Stimulated activated naive CD8-positive, alpha-beta T cell treated with anti-CD3 and anti-CD28 coated beads, Interleukin-15, amount 100 ng/mL, for 72 hours (primary cell): ENCODE results near the gene CEP170B.
"Not testable (repeated sequence)": the region's sequence is repeated elsewhere in the genome, so short reads cannot be mapped to it uniquely, and the experiment has no call there.

Experiments
- ATAC-seq: fragments of 150-1000 bp; cut with Tn5 transposase; 2 replicates; pipeline ENCODE4 v1.10.0; 2021; ENCODE audit warnings: mild to moderate bottlenecking, moderate library complexity
- DNase-seq, 2 donors: peaks; one replicate each; pipeline ENCODE4 v3.0.0; 2021 to 2022
- H3K27ac Mint-ChIP-seq, 2 donors: one replicate each; pipeline ENCODE4 v1.8.0; 2022; ENCODE audit warnings: mild to moderate bottlenecking in 2 of 2, mixed read lengths in 2 of 2, moderate library complexity in 2 of 2
- H3K27me3 Mint-ChIP-seq: one replicate; pipeline ENCODE4 v1.8.0; 2022; ENCODE audit warnings: mixed read lengths
- H3K4me1 Mint-ChIP-seq: one replicate; pipeline ENCODE4 v1.8.0; 2022; ENCODE audit warnings: mild to moderate bottlenecking, mixed read lengths
- H3K4me3 Mint-ChIP-seq, 2 donors: one replicate each; pipeline ENCODE4 v1.8.0; 2022; ENCODE audit warnings: mild to moderate bottlenecking in 2 of 2, mixed read lengths in 2 of 2, moderate library complexity in 1 of 2
- H3K9me3 Mint-ChIP-seq, 2 donors: one replicate each; pipeline ENCODE4 v1.8.0; 2022; ENCODE audit warnings: mixed read lengths in 2 of 2

The CEP170B gene

GRCh38 chr14:104888489-104889374 lies 23.7 kb downstream of the CEP170B start:
- no peak overlapping the region for H3K4me3 Mint-ChIP-seq
- H3K27me3 Mint-ChIP-seq = no peaks in the 10 kb centered on the region
- H3K9me3 Mint-ChIP-seq = no peaks in the 10 kb centered on the region
- DNase-seq (no peak), ATAC-seq (no peak)
- H3K27ac Mint-ChIP-seq = no peak overlapping the region
- no peaks in the 10 kb centered on the region for H3K4me1 Mint-ChIP-seq

DNA sequence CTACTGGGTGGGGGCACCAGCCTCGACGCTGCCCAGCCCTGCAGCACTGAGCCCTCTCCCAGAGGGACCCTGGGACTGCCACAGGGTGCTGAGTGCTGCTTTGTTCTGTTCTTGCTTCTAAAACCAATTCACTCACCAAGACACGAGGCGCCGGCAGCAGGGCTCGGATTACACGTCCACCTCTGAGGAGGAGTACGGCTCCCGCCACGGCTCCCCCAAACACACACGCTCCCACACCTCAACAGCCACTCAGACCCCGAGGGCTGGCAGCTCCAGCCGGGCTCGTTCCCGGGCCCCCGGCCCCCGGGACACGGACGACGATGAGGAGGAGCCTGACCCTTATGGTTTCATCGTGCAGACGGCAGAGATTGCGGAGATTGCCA lies 24.3 kb downstream of the CEP170B start:
- Mint-ChIP-seq H3K27ac (no peak overlapping the region), H3K27me3 (no peaks in the 10 kb centered on the region), H3K4me1 (no peaks in the 10 kb centered on the region), H3K9me3 (no peaks in the 10 kb centered on the region), H3K4me3 (no peak overlapping the region)
- no peak for ATAC-seq
- no peak for DNase-seq

GRCh38 chr14:104890292-104890691 lies 25.2 kb downstream of the CEP170B start:
- not testable (repeated sequence) for H3K27ac Mint-ChIP-seq, ATAC-seq, H3K4me1 Mint-ChIP-seq, H3K4me3 Mint-ChIP-seq, H3K27me3 Mint-ChIP-seq, DNase-seq, H3K9me3 Mint-ChIP-seq

GRCh38 chr14:104891121-104891551 lies 26.1 kb downstream of the CEP170B start:
- Mint-ChIP-seq H3K4me1 (no peaks in the 10 kb centered on the region), H3K27ac (peak overlapping the region in 1 of 2 donors; percentile 90), H3K4me3 (no peak overlapping the region), H3K27me3 (no peaks in the 10 kb centered on the region), H3K9me3 (no peaks in the 10 kb centered on the region)
- ATAC-seq (no peak), DNase-seq (no peak)

DNA sequence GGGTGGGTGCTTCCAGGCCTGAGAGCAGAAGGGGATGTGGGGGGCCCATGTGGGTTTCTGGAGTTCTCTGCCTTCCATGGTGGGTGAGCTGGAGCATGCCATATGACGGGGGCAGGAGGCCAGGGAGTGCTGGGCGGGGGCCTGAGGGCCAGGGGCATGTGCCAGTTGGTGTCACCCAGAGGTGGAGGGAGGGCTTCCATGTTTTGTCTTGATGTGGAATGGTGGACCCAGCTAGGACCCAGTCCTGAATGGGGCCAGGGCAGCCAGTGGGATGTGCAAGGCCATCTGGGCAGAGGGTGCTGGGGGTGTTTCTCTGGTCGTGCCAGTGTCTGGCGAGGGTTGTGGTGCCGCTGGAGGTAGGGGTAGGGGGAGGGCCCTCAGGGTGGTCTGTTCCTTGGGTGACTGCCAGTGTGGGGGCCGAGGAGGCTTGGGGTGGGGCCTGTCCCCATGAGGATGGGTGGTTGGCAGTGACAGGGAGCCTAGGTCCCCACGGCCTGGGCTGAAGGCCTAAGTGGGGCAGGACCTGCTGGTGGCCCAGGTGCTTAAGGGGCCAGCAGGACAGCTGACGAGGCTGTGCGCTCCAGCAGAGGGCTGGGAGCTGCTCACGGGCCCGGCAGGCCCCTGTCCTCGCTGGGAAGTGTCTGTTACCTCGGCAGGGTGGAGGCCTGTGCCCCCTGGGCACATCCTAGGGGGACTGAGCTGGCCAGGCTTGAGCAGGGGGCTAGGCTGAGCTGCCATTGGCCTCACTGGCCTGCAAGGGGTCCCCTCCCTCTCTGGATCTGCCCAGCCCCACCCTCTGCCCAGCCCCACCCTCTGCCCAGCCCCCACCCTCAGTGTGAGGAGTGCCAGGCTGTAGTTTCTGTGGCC lies 26.8 kb downstream of the CEP170B start:
- ATAC-seq = no peak
- no peaks in the 10 kb centered on the region for H3K4me1 Mint-ChIP-seq

GRCh38 chr14:104892531-104893434 lies 27.7 kb downstream of the CEP170B start:
- Mint-ChIP-seq H3K9me3 (no peaks in the 10 kb centered on the region), H3K27ac (no peak overlapping the region), H3K4me3 (no peak overlapping the region), H3K27me3 (no peaks in the 10 kb centered on the region), H3K4me1 (no peaks in the 10 kb centered on the region)
- DNase-seq (peak in 1 of 2 donors; percentile 10), ATAC-seq (no peak)

More for the DNA sequence above, 26.8 kb downstream of the CEP170B start:
- Mint-ChIP-seq H3K27ac (no peak overlapping the region), H3K9me3 (no peaks in the 10 kb centered on the region), H3K27me3 (no peaks in the 10 kb centered on the region), H3K4me3 (no peak overlapping the region)
- peak in 1 of 2 donors; percentile 9 for DNase-seq

GRCh38 chr14:104893435-104894207 lies 28.6 kb downstream of the CEP170B start:
- DNase-seq (peak in 1 of 2 donors; percentile 8), ATAC-seq (no peak)
- Mint-ChIP-seq H3K4me3 (no peak overlapping the region), H3K9me3 (no peaks in the 10 kb centered on the region), H3K4me1 (no peaks in the 10 kb centered on the region), H3K27me3 (no peaks in the 10 kb centered on the region), H3K27ac (no peak overlapping the region)

- Mint-ChIP-seq H3K9me3 (no peaks in the 10 kb centered on the region), H3K4me3 (no peak overlapping the region), H3K27me3 (no peaks in the 10 kb centered on the region), H3K4me1 (no peaks in the 10 kb centered on the region), H3K27ac (no peak overlapping the region)
- ATAC-seq = no peak
- peak in 1 of 2 donors; percentile 10 for DNase-seq
These were observed 29.5 kb downstream of the CEP170B start for GRCh38 chr14:104894331-104895206.

- Mint-ChIP-seq H3K27ac (no peak overlapping the region), H3K9me3 (no peaks in the 10 kb centered on the region), H3K27me3 (no peaks in the 10 kb centered on the region), H3K4me1 (no peaks in the 10 kb centered on the region), H3K4me3 (no peak overlapping the region)
- DNase-seq (no peak), ATAC-seq (peak; percentile 26)
These were observed 30.2 kb downstream of the CEP170B start for GRCh38 chr14:104895207-104895785.

DNA sequence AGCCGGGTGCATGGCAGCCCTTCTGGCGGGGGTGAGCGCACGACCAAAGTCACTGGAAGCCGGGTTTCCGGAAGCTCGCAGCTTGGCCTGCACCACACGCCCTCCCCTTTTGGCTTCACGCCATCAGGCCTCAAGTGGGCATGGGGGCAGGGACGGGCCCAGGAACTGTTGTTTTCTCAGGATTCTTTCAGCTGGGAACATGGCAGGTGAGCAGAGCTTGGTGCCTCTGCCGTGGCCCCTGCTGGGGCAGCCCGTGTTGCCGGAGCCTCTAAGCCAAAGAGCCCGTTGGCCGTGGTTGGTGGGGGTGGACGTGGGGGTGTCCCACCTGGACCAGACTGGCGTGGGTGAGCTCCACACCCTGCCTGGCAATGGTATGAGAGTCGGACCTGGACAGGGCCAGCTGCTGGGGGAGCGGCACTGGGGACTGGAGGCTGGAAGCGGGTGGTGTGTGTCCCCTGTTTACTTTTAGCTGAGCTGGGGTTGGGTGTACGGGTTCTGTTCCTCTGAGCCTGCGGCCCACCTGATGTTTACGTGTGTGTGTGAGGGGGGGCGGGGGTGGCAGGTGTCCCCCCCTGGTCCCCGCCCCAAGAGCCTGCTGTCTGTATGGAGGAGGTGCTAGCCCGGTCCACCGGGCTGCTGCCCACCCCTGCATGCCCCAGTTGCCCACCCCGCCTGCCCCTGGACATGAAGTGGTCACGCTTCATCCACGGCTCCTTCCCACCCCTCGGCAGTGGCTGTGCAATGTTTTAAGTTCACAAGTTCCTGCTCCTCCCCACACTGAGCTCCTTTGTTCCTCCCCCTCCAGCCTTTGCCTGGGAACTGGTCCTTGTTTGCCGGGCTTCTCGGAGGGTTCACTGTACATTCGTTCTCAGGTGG lies 31.0 kb downstream of the CEP170B start:
- no peak for DNase-seq
- H3K27me3 Mint-ChIP-seq = no peaks in the 10 kb centered on the region
- ATAC-seq = no peak
- H3K27ac Mint-ChIP-seq = no peak overlapping the region
- no peak overlapping the region for H3K4me3 Mint-ChIP-seq
- no peaks in the 10 kb centered on the region for H3K4me1 Mint-ChIP-seq
- H3K9me3 Mint-ChIP-seq = no peaks in the 10 kb centered on the region

DNA sequence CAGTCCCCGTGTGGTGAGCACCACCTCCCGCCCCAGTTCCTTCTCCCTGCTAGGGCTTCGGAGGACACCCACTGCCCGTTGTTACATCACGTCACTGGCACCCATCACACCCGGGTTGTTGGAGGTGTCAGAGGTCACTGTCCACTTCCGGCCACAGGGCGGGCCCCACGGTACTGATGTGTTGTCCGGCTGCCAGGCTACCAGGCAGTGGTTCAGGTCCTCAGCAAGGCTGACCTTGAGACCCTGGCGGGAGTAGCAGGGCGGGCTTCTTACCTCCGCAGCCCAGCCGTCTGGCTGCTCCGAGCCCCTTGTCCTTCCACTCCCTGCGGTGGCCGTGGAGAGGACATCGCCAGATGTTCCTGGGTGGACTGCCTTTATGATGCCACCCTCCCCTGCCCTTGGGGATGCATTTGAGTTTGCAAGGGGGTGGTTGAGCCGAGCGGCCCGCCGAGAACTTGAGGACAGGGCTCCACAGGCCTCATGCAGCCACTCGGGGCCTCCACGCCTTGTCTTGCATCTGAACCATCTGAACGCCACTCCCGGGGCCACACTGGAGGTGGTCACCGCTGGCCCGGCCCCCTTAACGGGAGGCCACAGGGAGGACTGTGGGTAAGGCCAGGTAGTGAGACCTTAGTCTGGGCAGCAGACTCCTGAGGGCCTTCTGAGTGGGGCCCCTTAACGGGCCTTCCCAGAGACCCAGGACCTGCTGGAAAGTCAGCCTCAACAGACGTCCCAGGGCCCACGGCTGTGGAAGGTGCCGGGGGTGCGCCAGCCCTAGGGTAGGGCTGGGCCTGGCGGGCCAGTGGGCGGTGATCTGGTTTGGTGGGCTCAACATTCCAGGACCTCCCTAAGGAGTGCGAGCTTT lies 32.5 kb downstream of the CEP170B start:
- Mint-ChIP-seq H3K27me3 (no peaks in the 10 kb centered on the region), H3K4me3 (no peak overlapping the region), H3K4me1 (no peaks in the 10 kb centered on the region), H3K27ac (no peak overlapping the region), H3K9me3 (no peaks in the 10 kb centered on the region)
- DNase-seq (no peak), ATAC-seq (no peak)

GRCh38 chr14:104898195-104898558 lies 33.1 kb downstream of the CEP170B start:
- Mint-ChIP-seq H3K4me1 (no peaks in the 10 kb centered on the region), H3K4me3 (no peak overlapping the region), H3K9me3 (no peaks in the 10 kb centered on the region), H3K27me3 (peaks cover 3% of the 10 kb centered on the region), H3K27ac (no peak overlapping the region)
- DNase-seq = no peak
- ATAC-seq = no peak
